ENCODE data around the gene ATP8B3. TPM values are rescaled to one million over a fixed set of nuclear protein-coding genes. Genes with fewer than 3 reads are reported as not detected.

Gene ATP8B3
- total RNA-seq, 1 experiment from 2014 or later = 6.5 TPM

- DNase-seq (ENCODE audit: low read depth) = no peak
These were observed 39.8 kb upstream of the ATP8B3 start for GRCh38 chr19:1851654-1852580.

GRCh38 chr19:1850809-1851653, 39.0 kb upstream of the ATP8B3 start:
- DNase-seq (ENCODE audit: low read depth) = no peak

GRCh38 chr19:1849886-1850398, 37.9 kb upstream of the ATP8B3 start:
- DNase-seq (ENCODE audit: low read depth) = no peak

GRCh38 chr19:1849132-1849474, 37.0 kb upstream of the ATP8B3 start:
- no peak for DNase-seq (ENCODE audit: low read depth)

- DNase-seq (ENCODE audit: low read depth) = peak; percentile 91
These were observed 36.5 kb upstream of the ATP8B3 start, which contains the start of gene REXO1 for GRCh38 chr19:1848399-1849131. Gene REXO1 (minus strand): TSS chr19:1848483. CDS start chr19:1848358, 125 bp downstream.

- peak; percentile 29 for DNase-seq (ENCODE audit: low read depth)
These were observed 35.8 kb upstream of the ATP8B3 start for GRCh38 chr19:1847684-1848398.

- DNase-seq (ENCODE audit: low read depth) = no peak
These were observed 35.2 kb upstream of the ATP8B3 start for GRCh38 chr19:1847348-1847683.

GRCh38 chr19:1846517-1847204, 34.6 kb upstream of the ATP8B3 start:
- no peak for DNase-seq (ENCODE audit: low read depth)

- no peak for DNase-seq (ENCODE audit: low read depth)
These were observed 33.6 kb upstream of the ATP8B3 start for GRCh38 chr19:1845642-1846041.

- no peak for DNase-seq (ENCODE audit: low read depth)
These were observed 33.0 kb upstream of the ATP8B3 start for GRCh38 chr19:1845125-1845515.

GRCh38 chr19:1844513-1845124, 32.5 kb upstream of the ATP8B3 start:
- no peak for DNase-seq (ENCODE audit: low read depth)

GRCh38 chr19:1843646-1844394, 31.7 kb upstream of the ATP8B3 start:
- DNase-seq (ENCODE audit: low read depth) = no peak

GRCh38 chr19:1843116-1843515, 31.0 kb upstream of the ATP8B3 start:
- DNase-seq (ENCODE audit: low read depth) = no peak

GRCh38 chr19:1841209-1841924, 29.3 kb upstream of the ATP8B3 start:
- no peak for DNase-seq (ENCODE audit: low read depth)

GRCh38 chr19:1840541-1841115, 28.6 kb upstream of the ATP8B3 start:
- no peak for DNase-seq (ENCODE audit: low read depth)

GRCh38 chr19:1839658-1840540, 27.8 kb upstream of the ATP8B3 start:
- no peak for DNase-seq (ENCODE audit: low read depth)

- DNase-seq (ENCODE audit: low read depth) = no peak
These were observed 25.6 kb upstream of the ATP8B3 start for GRCh38 chr19:1837625-1838105.
